ENCODE data around the gene CLIC3. TPM values are rescaled to one million over a fixed set of nuclear protein-coding genes. Genes with fewer than 3 reads are reported as not detected.
A peak's percentile ranks its signal among the peaks of the same experiment; 100 is the strongest.

CLIC3 gene
- polyA plus RNA-seq (2011; rRNA removed) (0.33 and 0.61 TPM in 2 replicates), polyA plus RNA-seq (2017; fragmentation: RNase III; extraction: RNeasy Plus Mini Kit Qiagen cat#74134 plus additional on column Dnase treatment) (5.1 to 6.6 TPM (median 6.4 TPM) in 3 replicates), polyA minus RNA-seq (2011; rRNA and poly(A)+ RNA removed) (not detected in 2 replicates)
- polyA plus RNA-seq (2012; cell fraction: cytosol; rRNA removed): 5.9 and 10.1 TPM in 2 replicates
- 7.5 and 11.7 TPM in 2 replicates for polyA plus RNA-seq (2012; cell fraction: nucleus; rRNA removed)

- POLR2A ChIA-PET: interaction anchor here (0.7 to 1.7 kb wide), 7 partner anchors 19 to 149 kb away, joined by 3 to 6 read pairs (median 4); partner anchors contain the start of gene TRAF2
- H3K27ac ChIP-seq: peak within 1 kb of the TSS; percentile 59 to 84
Observed at GRCh38 chr9:136996361-136997292, at the start of gene CLIC3. Gene CLIC3 (minus strand): TSS chr9:136996568. CDS start chr9:136996543, 25 bp downstream.

GRCh38 chr9:137045294-137046087 is 49.1 kb upstream of the CLIC3 start:
- Histone ChIP-seq H3K4me2 (peak overlapping the region; percentile 98), H3K9me3 (no peaks in the 10 kb centered on the region), H3K27ac (peak overlapping the region; percentile 77 to 92), H3K4me1 (peaks cover 15% of the 10 kb centered on the region), H3K4me3 (peak overlapping the region; percentile 71)
- no peak for DNase-seq (ENCODE audit: low read depth in 1 of 2, low spot score in 1 of 2)
- no peak for FAIRE-seq
- ChIA-PET CTCF (interaction anchor here (0.9 to 15.7 kb wide), 18 partner anchors 10 to 257 kb away, joined by 3 to 656 read pairs (median 6); partner anchors contain the start of genes ABCA2, C8G, FBXW5 and RNF224), POLR2A (interaction anchor here (1.2 kb wide), 1 partner anchor 25 kb away, joined by 4 read pairs; the partner anchor contains the start of gene SAPCD2)
- 13% methylated on average over 30 of the region's 96 CpGs for WGBS (ENCODE audit: missing lambda C conversion rate)
- ATAC-seq: peak; percentile 19 to 31
- TF ChIP-seq JUN (IDR thresholded peaks at IDR 0.05) (peak in 1 of 2 experiments; percentile 49; a peak in 1 of 5 replicates), ELK1 (IDR thresholded peaks at IDR 0.05; ENCODE audit: low read depth, low read length) (no peak), ZFP36 (IDR thresholded peaks at IDR 0.05; ENCODE audit: borderline replicate concordance, partially characterized antibody) (no peak), FOSB (CRISPR knock-in tag; IDR thresholded peaks at IDR 0.05) (no peak), EHF (CRISPR knock-in tag; IDR thresholded peaks at IDR 0.05) (no peak), POLR2A (IDR thresholded peaks at IDR 0.05; ENCODE audit: low read length) (no peak), BCL3 (IDR thresholded peaks at IDR 0.05) (no peak)

More at GRCh38 chr9:136996361-136997292, at the start of gene CLIC3:
- no peaks in the 10 kb centered on the region for H3K9me3 ChIP-seq
- FAIRE-seq (no peak), DNase-seq (ENCODE audit: low read depth in 1 of 2, low spot score in 1 of 2) (peak; percentile 51 to 54), ATAC-seq (peak; percentile 26 to 56)
- peak within 1 kb of the TSS; percentile 30 for H3K4me3 ChIP-seq
- peak within 1 kb of the TSS; percentile 86 for H3K4me2 ChIP-seq
- H3K4me1 ChIP-seq: peaks cover 47% of the 10 kb centered on the region
- peak in 1 of 2 experiments; percentile 44; a peak in 1 of 5 replicates for TF ChIP-seq JUN (IDR thresholded peaks at IDR 0.05)
- TF ChIP-seq SREBF2 (IDR thresholded peaks at IDR 0.05): no peak
- TF ChIP-seq E2F6 (IDR thresholded peaks at IDR 0.05; ENCODE audit: borderline replicate concordance, low read depth): no peak
- TF ChIP-seq MAX (IDR thresholded peaks at IDR 0.05): 0 out of 2 replicates have a peak, but pooled peaks have one; percentile 12
- TF ChIP-seq POLR2A (IDR thresholded peaks at IDR 0.05; ENCODE audit: low read length): peak; percentile 13; the same call in 1 of the 2 replicates
- TF ChIP-seq FOSL2 (IDR thresholded peaks at IDR 0.05): no peak
- no peak for TF ChIP-seq FOSL2 (CRISPR knock-in tag; IDR thresholded peaks at IDR 0.05)
- TF ChIP-seq PBX3 (IDR thresholded peaks at IDR 0.05): peak; percentile 57
- TF ChIP-seq MAFK (IDR thresholded peaks at IDR 0.05; ENCODE audit: partially characterized antibody): no peak
- TF ChIP-seq CHD2 (IDR thresholded peaks at IDR 0.05; ENCODE audit: low read length, partially characterized antibody): no peak
- 12% methylated on average over 20 of the region's 35 CpGs for WGBS (ENCODE audit: missing lambda C conversion rate)
- CTCF ChIA-PET: interaction anchor here (0.5 to 6.6 kb wide), 10 partner anchors 9 to 154 kb away, joined by 3 to 34 read pairs (median 5); partner anchors contain the start of genes ABCA2, AJM1 and NPDC1
